C4-2B (cell line): ENCODE results near the gene AP1M1.

ENCODE experiments used
- CTCF ChIP-seq: fragments of 450-650 bp; conservative IDR thresholded peaks from 2 replicates; pipeline ENCODE4 v1.5.1; 2017; ENCODE audit warnings: mild to moderate bottlenecking
- ZFX ChIP-seq: fragments of 450-650 bp; IDR thresholded peaks from 2 replicates; pipeline ENCODE4 v1.6.1; 2017

- TF ChIP-seq CTCF (no peak), ZFX (no peak)
Measured at GRCh38 chr19:16205205-16206045, 7.7 kb downstream of the AP1M1 start.
